Skin of body (tissue), 2 donors: ENCODE measurements around the gene LMBR1L. TPM values are rescaled to one million over a fixed set of nuclear protein-coding genes. Genes with fewer than 3 reads are reported as not detected.
"Not testable (repeated sequence)": the region's sequence is repeated elsewhere in the genome, so short reads cannot be mapped to it uniquely, and the experiment has no call there.

Experiments
- DNase-seq: peaks from one replicate; lab custom pipeline; 2025; lab: John Stamatoyannopoulos, UW
- total RNA-seq: library from RNA; depleted of rRNA; stranded (reverse); fragments of >200 nt; gene quantifications from one replicate; pipeline ENCODE4 v1.2.3, GENCODE V29; 2014

Gene LMBR1L, protein sequence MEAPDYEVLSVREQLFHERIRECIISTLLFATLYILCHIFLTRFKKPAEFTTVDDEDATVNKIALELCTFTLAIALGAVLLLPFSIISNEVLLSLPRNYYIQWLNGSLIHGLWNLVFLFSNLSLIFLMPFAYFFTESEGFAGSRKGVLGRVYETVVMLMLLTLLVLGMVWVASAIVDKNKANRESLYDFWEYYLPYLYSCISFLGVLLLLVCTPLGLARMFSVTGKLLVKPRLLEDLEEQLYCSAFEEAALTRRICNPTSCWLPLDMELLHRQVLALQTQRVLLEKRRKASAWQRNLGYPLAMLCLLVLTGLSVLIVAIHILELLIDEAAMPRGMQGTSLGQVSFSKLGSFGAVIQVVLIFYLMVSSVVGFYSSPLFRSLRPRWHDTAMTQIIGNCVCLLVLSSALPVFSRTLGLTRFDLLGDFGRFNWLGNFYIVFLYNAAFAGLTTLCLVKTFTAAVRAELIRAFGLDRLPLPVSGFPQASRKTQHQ
- total RNA-seq, result 39.7 TPM

- DNase-seq, result peak; percentile 99
Measured at GRCh38 chr12:49110464-49111155, at the start of gene LMBR1L. LMBR1L (minus strand) TSS chr12:49110847; CDS start chr12:49110555, 292 bp downstream.

DNA sequence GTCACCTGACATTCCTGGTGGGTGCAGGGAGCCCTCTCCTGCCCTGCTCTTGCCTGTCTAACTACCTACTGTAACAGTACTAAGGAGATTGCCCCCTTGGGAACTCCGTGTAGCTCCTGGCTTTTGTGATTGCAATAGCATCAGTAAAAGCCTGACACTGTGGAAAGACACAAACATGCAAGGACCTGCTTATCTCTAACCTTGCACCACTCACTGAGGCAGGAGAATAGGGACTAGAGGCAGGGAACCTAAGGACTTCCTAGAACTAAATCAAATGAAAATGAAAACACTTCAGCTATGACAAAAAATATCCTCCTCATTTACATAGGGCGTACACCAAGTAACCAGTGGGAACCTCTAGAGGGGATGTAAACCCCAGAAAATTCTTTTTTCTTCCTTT is 49.8 kb upstream of the LMBR1L start:
- DNase-seq, result no peak

GRCh38 chr12:49154221-49154620 is 43.6 kb upstream of the LMBR1L start:
- DNase-seq, result no peak

DNA sequence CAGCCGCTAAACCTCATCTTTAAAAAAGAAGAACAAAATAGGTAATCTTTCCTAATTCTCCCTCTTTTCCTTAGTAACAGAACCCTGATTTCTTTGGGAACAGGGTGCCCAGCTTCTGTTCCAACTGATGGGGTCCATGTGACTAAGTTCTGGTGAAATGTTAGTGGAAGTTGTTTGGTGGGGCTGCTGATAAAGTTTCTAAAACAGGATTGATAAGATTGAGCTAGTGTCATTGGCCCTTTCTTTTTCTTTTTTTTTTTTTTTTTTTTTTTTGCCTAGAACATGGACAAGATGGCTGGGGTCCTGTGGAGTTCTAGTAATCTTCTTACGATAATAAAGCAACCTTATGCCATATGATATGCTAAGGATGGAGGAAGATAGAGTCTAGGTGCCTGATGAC is 36.7 kb upstream of the LMBR1L start:
- DNase-seq, result no peak

DNA sequence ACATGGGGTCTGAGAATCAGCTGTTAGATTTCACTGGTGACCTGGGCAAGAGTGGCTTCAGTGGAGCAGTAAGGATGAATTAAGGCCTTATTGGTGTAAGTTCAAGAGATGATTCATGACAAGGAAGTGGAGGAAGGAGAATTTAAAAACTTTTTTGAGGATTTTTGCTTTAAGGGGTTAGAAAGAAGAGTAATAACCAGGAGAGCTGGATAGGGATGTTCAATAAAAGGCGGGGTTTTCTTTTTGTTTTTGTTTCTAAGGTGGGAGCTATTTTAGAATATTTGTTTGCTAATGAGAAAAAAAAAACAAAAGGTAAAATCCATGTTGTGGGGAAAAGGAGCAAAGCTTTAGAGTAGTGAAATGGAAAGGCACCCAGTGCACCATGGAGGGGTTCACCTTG is 35.8 kb upstream of the LMBR1L start:
- no peak for DNase-seq

GRCh38 chr12:49144384-49144783 is 33.7 kb upstream of the LMBR1L start:
- no peak for DNase-seq

GRCh38 chr12:49138999-49139398 is 28.4 kb upstream of the LMBR1L start:
- DNase-seq, result no peak

DNA sequence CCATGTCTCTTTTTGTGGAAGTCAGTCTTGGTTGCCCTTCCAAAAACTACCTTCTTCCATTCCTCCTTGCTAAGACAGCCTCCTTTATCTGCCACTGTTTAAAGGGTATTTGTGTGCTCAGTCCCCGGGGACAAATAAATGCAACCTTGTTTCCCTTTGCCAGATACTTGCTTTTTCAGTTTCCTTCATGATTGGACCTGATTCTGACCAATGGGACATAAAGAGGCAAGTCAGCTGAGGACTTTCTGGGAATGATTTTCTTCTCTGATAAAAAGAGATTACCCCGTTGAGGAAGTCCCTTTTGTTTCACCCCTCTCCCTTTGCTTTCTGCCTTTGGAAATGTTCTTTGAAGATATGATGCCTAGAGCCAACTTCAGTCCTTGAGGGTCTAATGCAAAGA is 27.9 kb upstream of the LMBR1L start:
- no peak for DNase-seq

DNA sequence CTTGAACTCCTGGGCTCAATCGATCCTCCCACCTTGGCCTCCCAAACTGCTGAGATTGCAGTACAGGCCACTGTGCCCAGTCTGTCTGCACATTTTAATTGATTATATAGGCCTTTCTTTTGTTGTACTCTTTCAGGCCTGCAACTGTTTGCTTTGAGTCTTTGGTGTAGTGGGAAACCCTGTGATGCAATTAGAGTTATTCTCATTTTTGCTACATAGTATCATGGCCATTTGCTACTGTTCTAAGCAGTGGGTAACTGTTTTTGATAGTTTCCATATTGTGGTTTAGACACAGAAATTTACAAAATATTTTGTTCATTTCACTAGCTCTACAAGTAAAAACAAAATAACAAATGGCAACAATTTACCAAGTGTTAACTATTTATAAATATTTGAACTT is 26.8 kb upstream of the LMBR1L start:
- DNase-seq, result no peak

DNA sequence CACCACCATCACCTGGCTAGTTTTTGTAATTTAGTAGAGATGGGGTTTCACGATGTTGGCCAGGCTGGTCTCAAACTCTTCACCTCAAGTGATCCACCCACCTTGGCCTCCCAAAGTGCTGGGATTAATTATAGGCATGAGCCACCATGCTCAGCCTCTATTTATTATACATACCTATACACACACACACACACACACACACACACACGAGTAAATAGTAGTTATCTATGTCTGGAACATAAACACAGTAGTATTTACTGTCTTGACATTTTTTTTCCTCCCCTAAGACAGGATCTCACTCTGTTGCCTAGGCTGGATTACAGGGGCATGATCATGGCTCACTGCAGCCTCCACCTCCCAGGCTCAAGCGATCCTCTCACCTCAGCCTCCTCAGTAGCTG is 26.4 kb upstream of the LMBR1L start:
- not testable (repeated sequence) for DNase-seq

GRCh38 chr12:49133590-49133989 is 22.9 kb upstream of the LMBR1L start:
- no peak for DNase-seq

DNA sequence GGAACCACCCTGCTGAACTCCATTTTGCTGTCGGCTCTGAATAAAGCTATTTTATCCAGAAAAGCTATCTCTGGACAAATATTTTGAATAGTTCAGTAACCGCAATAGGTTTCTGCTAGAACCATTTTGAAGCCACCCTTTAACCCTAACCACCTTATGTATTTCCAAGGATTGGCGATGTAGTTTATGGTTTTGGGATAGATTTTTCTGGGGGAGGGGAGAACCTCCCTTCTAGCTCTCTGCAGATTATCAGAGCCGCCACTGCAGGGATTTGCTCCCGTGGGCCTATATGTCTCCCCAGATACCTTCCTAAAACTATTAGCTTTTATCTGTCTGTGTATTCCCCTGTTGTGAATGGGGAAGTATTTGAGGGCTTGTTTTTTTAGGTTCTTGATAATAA is 22.4 kb upstream of the LMBR1L start:
- no peak for DNase-seq

- DNase-seq, result peak; percentile 24
Measured at GRCh38 chr12:49131894-49132461, 21.3 kb upstream of the LMBR1L start.

GRCh38 chr12:49131051-49131893 is 20.6 kb upstream of the LMBR1L start, which contains the start of gene TUBA1B:
TUBA1B (minus strand) TSS chr12:49131395; CDS start chr12:49131300, 95 bp downstream.
- peak; percentile 94 for DNase-seq

DNA sequence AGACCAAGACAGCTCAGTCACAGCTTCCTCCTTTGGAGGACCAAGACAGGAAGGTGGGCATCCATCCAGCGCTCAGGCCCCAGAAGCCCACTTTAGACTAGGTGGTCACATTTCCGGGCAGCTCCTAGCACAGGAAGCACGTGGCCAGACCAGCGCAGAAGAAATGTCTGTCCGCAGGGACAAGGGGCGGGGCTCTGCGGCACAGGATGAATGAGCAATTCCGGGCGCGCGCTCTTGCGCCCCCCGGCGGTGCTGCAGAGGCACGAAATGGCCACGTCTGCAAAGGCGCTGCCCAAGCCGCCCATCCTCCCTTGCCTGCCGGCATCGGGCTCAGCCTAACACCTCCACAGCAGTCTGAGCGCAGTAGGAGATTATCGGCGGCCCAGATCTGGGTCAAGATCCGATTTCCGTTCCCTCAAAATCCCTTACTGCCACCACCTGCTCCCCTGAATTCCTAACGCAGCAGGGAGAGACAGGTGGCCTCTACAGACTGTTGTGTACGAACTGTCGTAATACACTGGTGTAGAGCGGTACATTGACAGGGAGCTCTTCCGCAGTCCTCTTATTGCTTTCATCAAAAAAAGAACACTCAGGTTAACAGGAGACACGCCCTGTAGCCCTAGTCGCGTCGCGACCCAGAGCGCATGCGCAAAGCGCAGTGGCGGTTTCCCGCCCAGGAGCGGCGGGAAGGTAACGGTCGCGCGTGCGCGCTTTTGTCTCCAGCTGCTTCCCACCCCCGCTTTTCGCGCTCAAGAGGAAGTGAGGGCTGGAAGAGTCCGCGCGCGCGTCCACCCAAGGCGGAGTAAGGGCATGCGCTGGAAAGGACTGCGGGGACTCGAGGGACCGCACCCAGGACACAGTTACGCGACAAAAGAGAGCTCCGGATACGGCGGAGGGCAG is 19.8 kb upstream of the LMBR1L start:
- DNase-seq, result peak; percentile 90

GRCh38 chr12:49129332-49130150 is 18.9 kb upstream of the LMBR1L start:
- DNase-seq, result no peak

DNA sequence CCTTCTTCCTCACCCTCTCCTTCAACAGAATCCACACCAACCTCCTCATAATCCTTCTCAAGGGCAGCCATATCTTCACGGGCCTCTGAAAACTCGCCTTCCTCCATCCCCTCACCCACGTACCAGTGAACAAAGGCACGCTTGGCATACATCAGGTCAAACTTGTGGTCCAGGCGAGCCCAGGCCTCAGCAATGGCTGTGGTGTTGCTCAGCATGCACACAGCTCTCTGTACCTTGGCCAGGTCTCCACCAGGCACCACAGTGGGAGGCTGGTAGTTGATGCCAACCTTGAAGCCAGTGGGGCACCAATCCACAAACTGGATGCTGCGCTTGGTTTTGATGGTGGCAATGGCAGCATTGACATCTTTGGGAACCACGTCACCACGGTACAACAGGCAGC is 17.3 kb upstream of the LMBR1L start:
- DNase-seq, result not testable (repeated sequence)

GRCh38 chr12:49126852-49127763 is 16.5 kb upstream of the LMBR1L start:
- no peak for DNase-seq
